ENCODE data around the gene MICU1.
A peak's percentile ranks its signal among the peaks of the same experiment; 100 is the strongest.
"Not testable (repeated sequence)": the region's sequence is repeated elsewhere in the genome, so short reads cannot be mapped to it uniquely, and the experiment has no call there.

MICU1 gene

DNA sequence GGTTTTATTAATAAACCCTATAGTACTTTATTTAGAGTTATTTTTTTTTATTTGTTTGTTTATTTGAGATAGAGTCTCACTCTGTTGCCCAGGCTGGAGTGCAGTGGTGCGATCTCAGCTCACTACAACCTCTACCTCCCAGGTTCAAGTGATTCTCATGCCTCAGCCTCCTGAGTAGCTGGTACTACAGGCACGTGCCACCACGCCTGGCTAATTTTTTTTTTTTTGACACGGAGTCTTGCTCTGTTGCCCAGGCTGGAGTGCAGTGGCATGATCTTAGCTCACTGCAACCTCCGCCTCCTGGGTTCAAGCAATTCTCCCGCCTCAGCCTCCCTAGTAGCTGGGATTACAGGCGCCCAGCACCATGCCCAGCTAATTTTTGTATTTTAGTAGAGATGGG is 279.8 kb downstream of the MICU1 start:
- DNase-seq (ENCODE audit: low read depth), result not testable (repeated sequence)

DNA sequence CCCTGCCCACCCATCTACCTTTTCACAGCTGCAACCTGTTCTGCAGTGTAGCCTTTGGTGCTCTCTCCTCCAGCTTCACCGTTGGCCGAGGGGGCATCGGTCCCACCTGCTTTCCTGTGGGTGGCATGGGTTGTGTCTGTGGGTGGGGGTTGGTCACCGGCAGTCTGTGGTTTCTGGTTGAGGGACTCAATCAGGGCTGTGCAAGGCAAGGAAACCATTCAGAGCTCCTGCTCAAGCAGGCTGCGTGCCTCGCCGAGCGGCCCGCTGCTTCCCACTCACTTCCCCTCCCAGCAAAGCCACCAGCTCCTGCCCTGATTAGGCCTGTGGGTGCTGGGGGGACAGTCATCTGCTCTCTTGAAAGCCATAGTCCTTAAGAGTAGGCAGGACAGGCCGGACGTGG is 280.9 kb downstream of the MICU1 start:
- no peak for DNase-seq (ENCODE audit: low read depth)

DNA sequence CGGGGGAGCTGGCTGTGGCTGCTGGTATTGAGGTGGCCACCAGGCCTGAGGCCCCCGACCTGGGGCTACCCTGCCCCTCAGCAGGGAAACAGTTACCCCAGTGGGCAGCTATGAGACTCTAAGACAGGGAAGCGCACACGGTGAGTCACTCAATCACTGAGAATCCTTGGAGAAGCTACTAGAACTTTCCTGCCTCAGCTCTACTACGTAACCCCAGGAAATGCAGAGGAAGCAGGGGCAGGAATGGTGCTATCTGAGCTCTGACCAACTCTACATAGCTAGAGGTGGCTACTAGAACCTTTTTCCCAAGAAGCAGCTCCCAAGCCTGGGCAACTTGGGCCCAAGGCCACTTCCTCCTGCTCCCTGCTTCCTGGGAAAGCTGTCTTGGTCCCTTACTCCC is 283.0 kb downstream of the MICU1 start:
- DNase-seq (ENCODE audit: low read depth), result no peak

DNA sequence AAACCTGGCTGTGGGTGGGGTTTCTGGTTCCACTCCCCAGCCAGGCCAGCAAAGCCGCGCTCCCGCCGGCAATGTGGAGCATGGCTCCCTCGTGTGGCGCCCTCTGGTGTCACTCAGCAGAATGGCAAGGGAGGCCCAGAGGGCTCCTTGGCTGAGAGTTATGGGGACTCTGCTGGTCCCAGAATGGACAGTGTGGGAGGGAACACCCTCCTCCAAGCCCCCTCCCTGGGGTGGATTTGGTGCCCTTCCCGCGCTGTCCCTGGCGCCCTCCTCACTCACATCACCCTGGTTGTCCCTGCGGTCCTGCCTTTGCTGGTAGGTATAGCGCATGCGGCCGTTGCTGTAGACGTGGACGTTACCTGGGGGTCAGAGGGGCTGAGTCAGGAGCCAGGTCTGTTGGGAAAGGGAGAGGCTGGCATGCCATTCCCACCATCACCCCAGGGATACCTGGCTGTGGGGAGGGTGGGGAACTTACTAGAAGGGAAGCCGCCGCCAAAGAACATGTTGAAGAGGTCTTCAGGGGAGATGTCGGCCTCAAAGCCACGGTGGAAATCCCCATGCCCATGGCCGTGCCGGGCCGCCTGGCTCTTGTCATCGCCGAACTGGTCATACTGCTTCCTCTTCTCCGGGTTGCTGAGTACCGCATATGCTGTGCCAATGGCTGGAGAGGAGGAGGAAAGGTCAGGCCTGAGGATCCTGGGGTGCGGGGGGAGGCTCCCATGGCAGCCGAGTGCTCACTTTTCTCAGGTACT is 285.2 kb downstream of the MICU1 start:
- DNase-seq (ENCODE audit: low read depth), result peak; percentile 54

DNA sequence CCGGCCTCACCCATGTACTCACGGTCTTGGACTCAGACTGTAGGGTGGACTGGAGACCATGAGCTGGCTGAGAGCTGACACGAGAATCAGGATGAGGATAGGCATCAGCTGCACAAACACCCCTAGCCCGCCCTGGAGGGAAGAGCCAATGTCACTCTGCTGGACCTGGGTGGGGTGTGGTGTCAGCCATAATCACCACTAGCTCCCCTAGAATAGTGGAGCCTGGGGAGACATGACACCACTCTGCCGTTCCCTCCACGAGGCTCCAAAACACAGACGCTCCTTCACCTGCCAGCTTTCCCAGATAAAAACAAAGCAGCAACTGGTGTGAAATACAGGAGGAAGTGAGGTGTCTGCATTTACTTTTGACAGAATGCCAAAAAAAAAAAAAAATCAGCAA is 287.7 kb downstream of the MICU1 start:
- DNase-seq (ENCODE audit: low read depth), result no peak

DNA sequence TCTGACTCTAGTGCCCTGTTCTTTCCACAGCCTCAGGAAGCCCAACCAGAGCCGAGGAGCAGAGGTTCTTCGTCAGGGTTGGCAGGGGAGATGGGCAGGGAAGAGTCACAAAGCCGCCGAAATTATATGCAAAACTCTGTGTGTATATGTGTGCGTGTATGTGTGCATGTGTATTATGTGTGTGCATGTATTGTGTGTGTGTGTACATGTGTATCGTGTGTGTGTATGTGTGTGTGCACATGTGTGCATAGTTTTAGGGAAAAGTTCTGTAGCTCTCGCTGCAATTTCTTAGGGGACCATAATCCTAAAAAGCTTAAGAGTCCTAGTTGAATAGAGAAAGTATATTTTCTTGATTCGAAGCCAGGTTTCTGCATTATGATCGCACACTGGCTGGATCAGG is 288.2 kb downstream of the MICU1 start:
- DNase-seq (ENCODE audit: low read depth), result no peak

DNA sequence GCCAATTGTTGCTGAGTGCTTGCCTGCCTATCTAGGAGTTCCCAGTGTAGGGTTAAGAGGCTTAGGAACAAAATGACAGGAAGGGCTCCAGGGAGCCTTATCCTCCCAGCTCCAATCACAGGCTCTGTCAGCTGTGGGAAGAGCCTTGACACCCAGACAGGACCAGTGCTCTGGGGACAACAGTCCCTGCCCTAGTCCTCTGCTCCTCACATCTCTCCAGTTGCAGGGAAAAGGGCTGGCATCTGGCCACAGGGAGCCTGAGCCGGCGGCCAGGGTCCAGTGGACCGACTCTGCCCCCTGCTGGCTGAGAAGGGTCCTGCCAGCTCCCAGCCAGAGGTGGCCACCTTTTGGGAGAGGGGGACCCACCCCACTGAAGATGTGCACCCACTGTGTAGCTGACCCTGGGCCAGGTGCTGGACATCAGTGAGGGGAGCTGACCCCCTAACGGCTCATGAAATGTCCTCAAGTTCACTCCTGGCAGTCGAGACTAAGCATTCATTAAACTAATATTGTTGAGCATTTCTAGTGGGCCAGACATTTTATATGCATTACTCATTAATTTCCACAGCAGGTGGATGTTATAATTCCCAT is 288.7 kb downstream of the MICU1 start:
- peak; percentile 48 for DNase-seq (ENCODE audit: low read depth)

DNA sequence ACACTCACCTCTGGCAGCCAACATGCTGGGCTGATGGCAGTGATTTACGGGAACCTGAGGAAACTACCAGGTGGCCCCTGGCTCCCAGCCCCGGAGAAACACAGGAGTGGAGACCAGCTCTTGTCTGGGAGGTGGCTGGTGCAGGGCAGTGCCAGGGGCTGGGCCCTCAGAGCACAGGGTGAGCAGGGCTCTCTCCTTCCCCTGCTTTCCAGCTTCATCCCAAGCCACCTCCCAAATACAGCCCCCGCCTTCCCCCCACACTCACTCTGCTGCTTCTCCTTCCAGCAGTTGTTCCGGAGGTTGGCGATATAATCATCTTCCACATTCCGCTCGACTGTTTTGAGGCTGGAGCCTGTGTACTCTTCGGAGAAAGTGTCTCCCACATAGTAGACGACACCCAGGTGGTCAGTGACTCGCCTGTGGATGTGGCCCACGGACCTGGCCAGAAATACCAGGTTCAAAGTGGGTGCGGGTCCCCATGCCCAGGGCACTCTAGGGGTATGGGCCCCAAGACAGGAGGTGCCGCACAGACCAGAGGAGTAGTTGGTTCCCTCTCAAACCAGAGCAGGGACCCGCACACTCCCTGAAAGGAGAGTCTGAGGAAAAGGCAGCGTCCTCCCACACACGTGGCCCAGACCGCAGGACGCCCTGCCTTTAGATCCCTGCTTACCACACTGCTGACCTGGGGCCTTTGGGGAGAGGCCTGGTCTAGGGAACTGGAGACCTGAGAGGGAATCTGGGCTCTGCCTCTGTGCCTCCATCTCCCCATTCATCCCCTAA is 289.4 kb downstream of the MICU1 start:
- DNase-seq (ENCODE audit: low read depth), result no peak

DNA sequence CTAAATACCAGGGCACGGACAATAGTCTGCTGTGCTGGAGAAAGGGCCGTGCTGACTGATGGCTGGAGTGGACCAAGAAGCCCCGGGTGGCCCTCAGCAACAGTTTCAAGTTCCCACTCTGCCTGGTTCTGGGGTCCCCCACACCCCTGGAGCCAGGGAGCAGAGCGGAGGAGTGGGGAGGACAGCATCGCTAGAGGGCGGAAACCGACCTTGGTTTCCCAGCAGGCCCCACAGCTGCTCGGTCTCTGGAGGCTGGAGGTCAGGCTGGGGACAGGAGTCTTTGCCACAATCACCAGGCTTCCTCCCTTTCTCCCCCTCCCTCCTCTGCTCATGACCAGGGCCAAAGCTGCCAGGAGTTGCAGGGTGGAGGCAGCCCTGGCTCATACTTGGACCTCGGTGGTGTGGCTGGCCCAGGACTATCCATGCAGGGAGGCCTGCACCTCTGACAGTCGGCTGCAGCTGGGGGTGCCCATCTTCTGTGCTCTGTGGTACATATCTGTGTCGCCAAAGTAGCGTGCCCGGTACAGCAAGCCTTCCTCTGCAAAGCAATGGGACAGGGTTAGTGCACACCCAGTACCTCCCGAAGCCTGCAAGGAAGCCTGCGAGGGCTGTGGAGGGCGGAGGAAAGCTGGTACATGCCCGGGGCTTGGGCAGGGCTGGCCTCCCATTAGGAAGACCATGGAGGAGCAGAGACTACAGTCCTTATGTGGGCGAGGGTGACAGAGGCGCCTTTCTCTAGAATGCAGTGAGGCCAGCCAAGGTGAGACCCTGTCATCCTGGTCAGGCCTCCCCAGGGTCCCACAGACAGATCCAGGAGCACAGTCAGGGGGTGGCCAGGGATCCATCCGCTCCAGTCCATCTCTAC is 290.3 kb downstream of the MICU1 start:
- DNase-seq (ENCODE audit: low read depth), result no peak

DNA sequence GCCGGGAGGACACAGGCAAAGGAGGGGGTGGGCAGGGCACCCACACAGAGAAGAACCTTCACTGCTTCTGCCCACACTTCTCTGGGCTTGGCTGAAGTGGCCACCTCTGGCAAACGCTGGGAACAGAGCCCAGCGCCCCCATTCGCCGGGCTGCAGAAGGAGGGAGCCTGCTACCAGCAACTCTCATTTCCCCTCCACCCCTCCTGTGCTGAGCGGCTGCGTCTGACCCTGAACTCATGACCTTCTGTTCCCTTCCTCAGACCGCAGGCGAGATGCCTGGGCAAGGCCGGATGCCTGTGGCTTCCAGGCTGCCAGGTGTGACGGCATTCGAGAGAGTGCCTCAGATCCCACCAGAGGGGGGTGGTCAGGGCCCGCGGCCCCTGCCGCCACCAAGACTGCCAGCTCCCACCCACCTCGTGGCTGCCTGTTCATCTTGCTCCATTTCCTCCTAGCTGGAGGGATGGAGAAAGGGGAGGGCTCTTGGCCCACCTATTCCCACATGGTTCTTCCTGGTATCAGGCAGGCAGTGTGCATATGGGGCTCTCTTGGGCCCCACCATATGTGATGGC is 291.0 kb downstream of the MICU1 start:
- peak; percentile 67 for DNase-seq (ENCODE audit: low read depth)

DNA sequence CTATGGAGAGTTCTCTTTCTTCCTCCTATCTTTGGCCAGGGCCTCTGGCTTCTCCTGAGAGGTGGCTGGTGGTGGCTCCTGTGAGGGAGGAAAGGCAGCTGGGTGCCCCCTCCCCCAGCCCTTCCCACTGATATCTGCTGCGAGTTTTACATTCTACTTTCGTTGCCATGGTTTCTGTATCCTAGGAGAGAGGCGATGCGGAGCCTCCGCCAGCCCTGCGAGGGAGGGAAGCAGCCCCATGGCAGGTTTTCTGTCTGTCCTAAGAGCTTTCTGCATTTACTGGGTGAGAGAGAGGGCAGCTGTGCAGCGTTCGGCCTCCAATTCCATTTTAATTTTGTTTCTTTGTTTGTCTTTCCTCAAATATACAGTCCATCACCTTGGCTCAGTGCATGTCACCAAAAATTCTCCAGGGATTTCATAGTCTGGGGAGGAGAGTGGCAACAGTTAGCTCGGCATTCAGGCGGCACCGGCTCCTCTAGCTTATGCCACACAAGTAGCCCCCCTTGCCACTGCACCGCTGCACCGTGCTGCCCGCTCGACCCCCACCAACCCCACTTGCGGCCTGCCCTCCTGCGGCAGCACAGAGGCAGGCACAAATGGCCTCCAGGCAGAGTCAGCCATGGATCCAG is 291.6 kb downstream of the MICU1 start:
- no peak for DNase-seq (ENCODE audit: low read depth)

DNA sequence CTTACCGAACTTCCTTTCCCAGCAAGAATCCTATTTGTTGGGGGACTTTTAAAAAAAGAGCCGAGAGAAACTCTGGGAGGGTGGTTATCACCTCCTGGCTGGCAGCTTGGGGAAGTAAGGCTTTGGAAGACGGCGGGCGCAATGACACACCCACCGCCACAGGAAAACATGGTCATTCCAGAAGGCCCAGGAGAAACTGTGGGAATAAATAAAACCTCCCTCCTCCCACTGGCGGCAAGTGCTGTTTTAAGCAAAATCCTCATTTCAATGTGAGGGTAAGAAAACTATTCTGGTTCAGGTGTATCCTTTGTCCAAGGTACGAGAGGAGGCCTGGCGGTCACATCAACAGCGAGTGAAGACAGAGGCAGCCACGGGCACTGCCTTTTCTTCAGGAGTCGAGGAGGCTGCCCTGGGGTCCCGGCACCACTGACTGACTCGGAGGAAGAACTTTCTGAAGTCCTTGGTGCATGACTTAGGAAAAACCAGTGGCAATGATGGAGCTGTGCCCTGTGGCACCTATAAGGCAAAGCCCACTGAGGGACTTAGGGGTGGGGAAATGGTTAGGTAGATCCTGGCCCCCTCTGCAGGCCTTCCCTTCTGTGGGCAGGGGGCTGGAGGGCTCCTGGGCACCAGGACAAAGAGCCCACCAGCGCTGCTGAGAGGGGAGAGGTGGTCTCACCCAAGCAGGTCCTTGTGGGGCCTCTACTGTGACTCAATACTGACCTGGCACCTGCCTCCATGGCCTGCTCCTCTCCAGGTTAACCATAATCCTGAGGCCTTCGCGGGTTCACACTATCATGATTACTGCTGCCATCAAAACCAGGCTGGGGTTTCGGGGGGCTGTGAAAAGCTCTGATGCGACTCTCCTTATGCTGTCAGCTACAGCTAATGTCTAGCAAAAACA is 292.5 kb downstream of the MICU1 start:
- DNase-seq (ENCODE audit: low read depth), result no peak

DNA sequence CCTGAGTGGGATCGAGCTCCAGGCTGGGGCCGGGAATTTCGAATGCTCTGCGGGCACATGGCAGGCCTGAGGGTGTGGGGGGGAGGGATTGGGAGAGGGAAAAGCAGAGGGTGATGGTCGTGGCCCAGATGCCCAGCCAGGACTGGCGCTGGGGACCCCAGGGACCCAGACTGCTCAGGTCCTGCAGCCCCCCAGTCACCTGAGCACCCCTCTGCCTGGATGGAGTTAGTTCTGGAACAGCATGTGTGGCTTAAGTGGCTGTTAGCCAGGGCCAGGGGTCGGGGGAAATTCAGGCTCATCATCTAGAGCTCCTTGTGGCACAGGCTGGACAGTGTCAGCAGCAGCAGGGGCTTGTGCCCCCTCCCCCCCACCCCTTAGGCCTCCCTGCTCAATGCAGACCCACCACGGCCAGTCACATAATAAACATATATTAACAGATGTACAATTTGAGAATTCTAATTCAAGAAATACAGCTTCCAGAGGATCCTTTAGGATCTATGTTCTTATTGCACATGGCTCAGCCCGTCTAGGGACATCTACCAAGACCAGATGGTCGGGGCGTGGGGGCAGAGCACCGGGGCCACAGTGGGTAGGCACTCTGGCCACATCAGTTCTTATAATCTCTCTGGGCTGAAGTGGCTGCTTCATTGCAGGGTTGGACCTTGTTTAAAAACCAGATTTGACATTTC is 293.3 kb downstream of the MICU1 start:
- no peak for DNase-seq (ENCODE audit: low read depth)

DNA sequence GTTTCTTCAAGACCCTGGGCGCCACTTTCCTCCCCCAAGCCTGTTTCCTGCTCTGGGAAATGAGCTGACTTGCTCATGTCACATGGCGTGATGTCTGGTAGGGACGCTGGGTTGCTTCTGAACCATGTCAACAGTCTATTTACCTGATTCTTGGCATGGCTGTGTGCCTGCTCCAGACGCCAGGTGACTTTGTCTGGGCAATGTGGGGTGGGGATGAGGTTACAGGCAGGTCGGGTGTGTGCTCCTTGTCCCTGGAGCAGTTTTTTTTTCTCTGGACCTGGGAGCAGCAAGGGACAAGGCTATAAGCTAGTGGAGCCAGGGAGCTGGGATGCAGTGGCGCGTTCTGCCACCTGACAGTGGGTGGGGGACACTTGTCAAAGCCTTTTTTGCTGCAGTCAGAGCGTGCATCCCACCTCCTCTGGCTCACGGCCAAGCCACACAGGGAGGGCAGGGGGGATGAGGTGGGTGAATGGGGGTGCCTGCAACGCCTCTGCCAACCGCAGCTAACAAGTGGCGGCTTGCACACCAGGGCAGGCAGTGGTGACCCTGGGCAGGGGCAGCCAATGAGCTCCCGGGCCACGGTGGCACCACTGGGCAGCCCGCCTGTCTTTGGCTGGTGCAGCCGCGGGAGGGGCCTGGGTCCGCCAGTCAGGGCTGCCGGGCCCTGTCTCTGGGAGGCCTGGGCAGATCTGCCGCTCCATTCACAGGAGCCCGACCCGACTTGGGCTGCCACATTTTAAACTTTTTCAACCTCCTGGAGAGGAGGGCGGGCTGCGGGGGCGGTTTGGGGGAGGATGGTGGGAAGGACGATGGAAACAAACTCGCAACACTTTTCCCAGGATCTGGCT is 294.1 kb downstream of the MICU1 start:
- peak; percentile 81 for DNase-seq (ENCODE audit: low read depth)

DNA sequence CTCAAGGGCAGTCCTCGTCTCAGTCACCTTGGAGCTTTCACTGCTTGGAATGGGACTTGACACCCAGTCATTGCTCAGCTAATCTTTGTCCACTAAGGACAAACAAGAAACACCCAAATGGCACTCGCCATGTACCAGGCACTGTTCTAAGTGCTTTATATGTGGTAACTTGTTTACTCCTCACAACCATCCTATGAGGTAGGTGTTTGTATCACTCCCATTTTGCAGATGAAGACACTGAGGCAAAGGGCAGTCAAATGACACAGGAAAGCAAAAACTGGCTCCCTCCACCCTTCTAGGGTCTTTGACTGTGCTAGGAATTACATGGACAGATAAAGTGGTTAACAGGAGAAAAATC is 295.8 kb downstream of the MICU1 start:
- no peak for DNase-seq (ENCODE audit: low read depth)

DNA sequence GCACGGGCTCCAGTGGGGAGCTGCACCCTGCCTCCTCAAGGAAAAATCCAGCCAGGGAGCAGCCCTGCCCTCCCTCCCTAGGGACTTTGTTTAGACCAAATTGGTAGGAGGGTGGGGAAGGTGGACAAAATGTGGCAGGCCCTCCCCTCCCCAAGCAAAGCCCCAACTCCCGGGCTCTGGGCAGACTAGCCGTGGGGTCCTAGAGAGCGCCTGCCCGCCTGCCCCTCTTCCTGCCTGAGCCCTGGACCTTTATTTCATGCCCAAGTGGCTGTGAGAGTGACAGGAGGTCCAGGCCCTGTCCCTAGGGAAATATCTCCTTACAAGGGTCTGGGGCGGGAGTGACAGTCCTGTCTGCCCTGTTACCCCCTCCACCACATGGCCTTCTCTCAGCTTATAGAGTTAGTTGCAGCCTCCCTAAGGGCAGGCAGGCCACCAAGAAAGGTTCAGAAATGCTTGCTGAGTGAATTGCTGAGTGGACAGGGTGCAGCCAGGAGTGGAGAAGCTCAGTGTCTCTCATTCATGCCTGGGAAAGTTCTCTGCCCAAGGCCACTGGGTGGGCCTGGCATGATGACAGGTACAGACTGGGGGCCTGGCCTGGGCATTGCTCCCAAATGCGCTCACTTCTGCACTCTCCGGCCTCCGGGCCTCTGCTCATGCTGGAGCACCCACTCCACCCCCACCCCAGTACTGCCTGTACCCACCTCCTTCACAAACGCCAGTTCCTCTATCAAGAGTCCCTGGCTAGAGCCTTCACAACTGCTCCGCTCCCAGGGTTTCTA is 296.4 kb downstream of the MICU1 start:
- no peak for DNase-seq (ENCODE audit: low read depth)

DNA sequence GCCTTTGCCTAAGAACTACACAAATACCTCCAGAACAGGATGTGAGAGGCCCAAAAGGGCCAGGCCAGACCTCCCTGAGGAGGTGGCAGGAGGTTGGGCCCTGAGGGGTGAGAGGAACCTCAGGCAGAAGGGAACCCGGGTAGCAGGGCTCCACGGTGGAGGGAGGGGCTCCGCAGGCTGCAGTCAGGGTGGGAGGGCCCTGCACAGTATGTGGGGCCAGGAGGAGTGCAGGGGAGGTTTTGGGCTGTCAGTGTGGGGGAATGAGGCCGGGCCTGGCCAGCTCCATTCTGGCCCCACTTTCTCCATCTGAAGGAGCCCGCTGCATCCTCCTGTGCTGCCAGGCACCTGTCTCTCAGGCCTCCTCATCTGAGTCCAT is 297.1 kb downstream of the MICU1 start:
- DNase-seq (ENCODE audit: low read depth), result no peak

Data from stimulated activated CD8-positive, alpha-beta memory T cell treated with anti-CD3 and anti-CD28 coated beads, Interleukin-12 subunit alpha, Interleukin-12 subunit beta, amount 100 ng/mL, for 4 hours (primary cell).